ENCODE data around the gene MAST4.
"Not testable (repeated sequence)": the region's sequence is repeated elsewhere in the genome, so short reads cannot be mapped to it uniquely, and the experiment has no call there.

Gene MAST4

GRCh38 chr5:67120032-67120431, 523.8 kb downstream of the MAST4 start:
- TF ChIP-seq, protein P1, sequence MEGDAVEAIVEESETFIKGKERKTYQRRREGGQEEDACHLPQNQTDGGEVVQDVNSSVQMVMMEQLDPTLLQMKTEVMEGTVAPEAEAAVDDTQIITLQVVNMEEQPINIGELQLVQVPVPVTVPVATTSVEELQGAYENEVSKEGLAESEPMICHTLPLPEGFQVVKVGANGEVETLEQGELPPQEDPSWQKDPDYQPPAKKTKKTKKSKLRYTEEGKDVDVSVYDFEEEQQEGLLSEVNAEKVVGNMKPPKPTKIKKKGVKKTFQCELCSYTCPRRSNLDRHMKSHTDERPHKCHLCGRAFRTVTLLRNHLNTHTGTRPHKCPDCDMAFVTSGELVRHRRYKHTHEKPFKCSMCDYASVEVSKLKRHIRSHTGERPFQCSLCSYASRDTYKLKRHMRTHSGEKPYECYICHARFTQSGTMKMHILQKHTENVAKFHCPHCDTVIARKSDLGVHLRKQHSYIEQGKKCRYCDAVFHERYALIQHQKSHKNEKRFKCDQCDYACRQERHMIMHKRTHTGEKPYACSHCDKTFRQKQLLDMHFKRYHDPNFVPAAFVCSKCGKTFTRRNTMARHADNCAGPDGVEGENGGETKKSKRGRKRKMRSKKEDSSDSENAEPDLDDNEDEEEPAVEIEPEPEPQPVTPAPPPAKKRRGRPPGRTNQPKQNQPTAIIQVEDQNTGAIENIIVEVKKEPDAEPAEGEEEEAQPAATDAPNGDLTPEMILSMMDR (IDR thresholded peaks at IDR 0.05; ENCODE audit: low read depth, low read length) = no peak
- H3K4me3 ChIP-seq (ENCODE audit: low read depth, low read length) = no peak overlapping the region

DNA sequence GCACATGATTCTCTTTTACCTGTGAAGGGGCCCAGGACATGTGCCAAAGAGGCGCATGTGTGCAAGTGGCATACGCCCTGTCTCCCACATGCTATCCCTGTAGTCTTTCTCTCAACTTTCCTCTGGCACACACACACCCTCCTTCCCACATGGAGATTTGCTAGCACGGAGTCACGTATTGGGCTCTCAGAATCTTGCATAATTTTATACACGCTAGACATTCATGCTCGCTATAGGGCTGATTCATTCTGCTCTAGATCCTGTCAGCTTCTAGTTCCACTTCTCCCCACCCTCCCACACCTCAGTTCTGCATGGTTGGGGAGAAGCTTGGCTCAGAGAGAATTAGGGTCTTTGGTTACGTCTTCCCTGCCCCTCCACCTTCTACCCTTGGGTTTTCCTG, 527.6 kb downstream of the MAST4 start:
- no peak overlapping the region for H3K4me3 ChIP-seq (ENCODE audit: low read depth, low read length)
- TF ChIP-seq, protein P1 (IDR thresholded peaks at IDR 0.05; ENCODE audit: low read depth, low read length) = no peak

- no peak overlapping the region for H3K4me3 ChIP-seq (ENCODE audit: low read depth, low read length)
- TF ChIP-seq, protein P1 (IDR thresholded peaks at IDR 0.05; ENCODE audit: low read depth, low read length) = no peak
Observed at GRCh38 chr5:67124556-67124955, 528.4 kb downstream of the MAST4 start.

- H3K4me3 ChIP-seq (ENCODE audit: low read depth, low read length) = not testable (repeated sequence)
Observed at GRCh38 chr5:67127347-67127895, 531.2 kb downstream of the MAST4 start.

DNA sequence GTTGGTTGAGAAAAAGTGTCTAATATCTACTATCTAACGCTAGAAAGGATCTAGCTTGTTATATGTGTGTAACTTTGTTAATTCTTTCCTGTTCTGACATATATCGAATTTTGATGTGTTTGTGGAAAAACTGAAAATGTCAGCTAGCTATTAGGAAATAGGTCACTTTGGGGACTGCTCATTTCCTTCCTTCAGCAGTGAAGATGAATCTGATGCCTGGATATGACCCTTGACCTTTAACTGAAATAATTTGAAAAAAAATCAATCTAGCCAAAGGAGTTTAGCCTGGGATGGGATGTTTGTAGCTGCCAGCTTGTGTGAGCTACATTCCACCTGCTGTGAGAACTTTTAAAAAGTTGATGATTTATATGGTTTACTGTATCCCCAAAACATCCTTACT, 533.6 kb downstream of the MAST4 start:
- TF ChIP-seq, protein P1 (IDR thresholded peaks at IDR 0.05; ENCODE audit: low read depth, low read length) = no peak
- H3K4me3 ChIP-seq (ENCODE audit: low read depth, low read length) = no peak overlapping the region

DNA sequence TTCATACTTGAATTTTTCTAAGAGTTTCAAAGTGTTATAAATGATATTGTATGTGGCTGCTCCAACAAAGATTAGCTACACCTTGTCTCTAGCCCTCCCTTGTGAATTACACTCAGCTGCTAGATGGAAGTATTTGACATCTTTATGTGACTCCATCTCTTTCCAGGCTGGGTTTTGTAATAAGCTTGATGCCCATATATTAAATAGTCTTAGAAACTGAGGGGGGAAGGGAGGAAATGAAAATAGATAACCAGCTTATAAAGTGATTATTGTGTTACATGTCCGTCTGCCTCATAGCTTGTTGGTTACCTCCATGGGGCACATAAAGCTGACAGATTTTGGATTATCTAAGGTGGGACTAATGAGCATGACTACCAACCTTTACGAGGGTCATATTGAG, 537.0 kb downstream of the MAST4 start:
- TF ChIP-seq, protein P1 (IDR thresholded peaks at IDR 0.05; ENCODE audit: low read depth, low read length) = no peak
- no peak overlapping the region for H3K4me3 ChIP-seq (ENCODE audit: low read depth, low read length)

GRCh38 chr5:67133776-67134175, 537.6 kb downstream of the MAST4 start:
- TF ChIP-seq, protein P1 (IDR thresholded peaks at IDR 0.05; ENCODE audit: low read depth, low read length) = no peak
- H3K4me3 ChIP-seq (ENCODE audit: low read depth, low read length) = no peak overlapping the region

GRCh38 chr5:67135381-67135984, 539.3 kb downstream of the MAST4 start:
- TF ChIP-seq, protein P1 (IDR thresholded peaks at IDR 0.05; ENCODE audit: low read depth, low read length) = no peak
- H3K4me3 ChIP-seq (ENCODE audit: low read depth, low read length) = no peak overlapping the region

Measured in WI38 (cell line).